NCI-H82 treated with DMSO at 0.1 percent for 48 hours (cell line): ENCODE measurements around the gene KATNAL1.
A peak's percentile ranks its signal among the peaks of the same experiment; 100 is the strongest.
"Not testable (repeated sequence)": the region's sequence is repeated elsewhere in the genome, so short reads cannot be mapped to it uniquely, and the experiment has no call there.

ENCODE experiments used
- DNase-seq: peaks from one replicate; lab custom pipeline; 2025; ENCODE audit not compliant: unreplicated experiment; lab: John Stamatoyannopoulos, UW

Gene KATNAL1

DNA sequence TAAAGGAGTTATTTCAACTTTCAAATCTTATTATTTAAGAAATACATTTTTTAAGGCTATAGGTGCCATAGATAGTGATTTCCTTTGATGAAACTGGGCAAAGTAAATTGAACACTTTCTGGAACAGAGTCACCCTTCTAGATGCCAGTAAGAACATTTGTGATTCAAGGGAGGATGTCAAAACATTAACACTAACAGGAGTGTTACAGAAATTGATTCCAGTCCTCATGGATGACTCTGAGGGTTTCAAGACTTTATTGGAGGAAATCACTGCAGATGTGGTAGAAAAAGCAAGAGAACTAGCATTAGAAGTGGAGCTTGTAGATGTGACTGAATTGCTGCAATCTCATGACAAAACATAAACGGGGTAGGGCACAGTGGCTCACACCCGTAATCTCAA is 12.2 kb downstream of the KATNAL1 start:
- DNase-seq = no peak

DNA sequence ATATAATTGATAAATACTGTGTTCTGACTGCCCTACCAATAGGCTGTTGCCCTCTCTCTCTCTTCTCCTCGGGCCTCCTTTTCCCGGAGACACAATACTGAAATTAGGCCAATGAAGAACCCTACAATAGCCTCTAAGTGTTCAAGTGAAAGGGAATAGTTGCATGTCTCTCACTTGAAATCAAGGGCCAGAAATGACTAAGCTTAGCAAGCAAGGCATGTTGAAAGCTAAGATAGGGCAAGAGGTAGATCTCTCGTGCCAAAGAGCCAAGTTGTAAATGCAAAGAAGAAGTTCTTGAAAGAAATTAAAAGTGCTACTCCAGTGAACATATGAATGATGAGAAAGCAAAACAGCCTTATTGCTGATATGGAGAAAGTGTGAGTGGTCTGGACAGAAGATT is 13.3 kb downstream of the KATNAL1 start:
- no peak for DNase-seq

DNA sequence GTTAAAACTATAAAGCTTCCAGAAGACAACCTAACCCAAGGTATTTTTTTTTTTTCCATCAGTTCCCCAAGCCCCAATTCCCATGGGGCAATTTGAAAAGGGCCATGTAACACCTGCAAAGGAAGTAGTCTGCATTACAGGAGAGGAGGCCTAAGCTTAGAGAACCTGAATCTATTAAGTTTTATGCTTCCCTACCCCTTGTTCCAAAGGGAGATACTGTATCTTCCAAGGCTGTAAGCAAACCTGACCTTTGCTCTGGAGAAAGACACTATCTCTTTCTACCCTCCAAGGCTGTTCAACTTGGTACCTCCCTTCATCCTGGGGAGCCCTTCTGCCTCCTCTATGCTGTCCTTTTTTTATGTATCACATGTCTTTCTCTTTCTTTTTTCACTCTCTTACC is 15.0 kb downstream of the KATNAL1 start:
- DNase-seq = no peak

DNA sequence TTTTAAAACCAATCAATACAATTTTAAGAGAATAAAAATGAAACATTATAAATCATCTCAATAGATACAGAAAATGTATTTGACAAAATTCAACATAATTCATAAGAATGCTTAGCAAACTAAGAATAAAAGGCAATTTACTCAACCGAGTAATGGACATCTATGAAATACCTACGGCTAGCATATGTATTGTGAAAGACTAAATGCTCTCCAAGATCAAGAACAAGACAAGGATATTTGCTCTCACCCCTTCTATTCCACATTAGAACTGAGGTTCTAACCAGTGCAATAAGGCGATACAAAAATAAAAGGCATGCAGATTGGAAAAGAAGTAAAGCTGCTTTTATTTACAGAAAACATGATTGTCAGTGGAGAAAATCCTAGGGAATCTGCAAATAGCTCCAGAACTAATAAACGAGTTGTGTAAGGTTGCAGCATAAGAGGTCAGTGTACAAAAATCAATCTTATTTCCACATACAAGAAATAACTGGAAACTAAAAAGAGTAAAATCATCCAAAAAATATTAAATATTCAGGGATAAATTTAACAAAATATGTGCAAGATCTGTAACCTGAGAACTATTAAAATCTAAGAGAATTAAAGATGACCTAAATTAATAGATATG is 16.4 kb downstream of the KATNAL1 start:
- DNase-seq = no peak

DNA sequence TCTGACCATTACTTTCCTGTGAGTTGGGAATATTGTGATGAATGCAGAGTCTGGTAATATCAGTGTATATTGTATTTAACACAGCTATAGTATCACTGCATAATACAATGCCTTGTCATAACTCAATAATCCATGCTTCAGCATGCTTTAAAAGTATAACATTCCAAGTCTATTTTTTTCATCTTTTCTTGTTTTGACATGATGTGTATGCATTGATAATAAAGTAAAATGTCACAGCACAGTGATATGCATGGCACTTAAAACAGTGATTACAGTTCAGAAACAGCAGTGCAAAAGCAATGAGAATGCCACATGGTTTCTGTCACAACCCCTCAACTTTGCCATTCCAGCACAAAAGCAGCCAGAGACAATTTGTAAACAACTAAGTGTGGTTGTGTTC is 17.8 kb downstream of the KATNAL1 start:
- DNase-seq = no peak

DNA sequence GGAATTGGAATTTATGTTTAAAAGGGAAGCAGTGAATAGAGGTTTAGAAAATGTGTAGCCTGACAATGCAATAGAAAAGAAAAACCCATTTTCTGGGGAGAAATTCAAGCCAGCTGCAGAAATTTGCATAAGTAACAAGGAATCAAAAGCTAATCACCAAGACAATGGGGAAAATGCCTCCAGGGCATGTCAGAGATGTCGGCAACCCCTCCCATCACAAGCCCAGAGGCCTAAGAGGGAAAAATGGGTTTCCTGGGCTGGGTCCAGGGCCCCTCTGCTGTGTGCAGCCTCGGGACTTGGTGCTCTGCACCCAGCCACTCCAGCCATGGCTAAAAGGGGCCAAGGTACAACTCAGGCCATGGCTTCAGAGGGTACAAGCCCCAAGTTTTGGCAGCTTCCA is 21.3 kb downstream of the KATNAL1 start:
- not testable (repeated sequence) for DNase-seq

DNA sequence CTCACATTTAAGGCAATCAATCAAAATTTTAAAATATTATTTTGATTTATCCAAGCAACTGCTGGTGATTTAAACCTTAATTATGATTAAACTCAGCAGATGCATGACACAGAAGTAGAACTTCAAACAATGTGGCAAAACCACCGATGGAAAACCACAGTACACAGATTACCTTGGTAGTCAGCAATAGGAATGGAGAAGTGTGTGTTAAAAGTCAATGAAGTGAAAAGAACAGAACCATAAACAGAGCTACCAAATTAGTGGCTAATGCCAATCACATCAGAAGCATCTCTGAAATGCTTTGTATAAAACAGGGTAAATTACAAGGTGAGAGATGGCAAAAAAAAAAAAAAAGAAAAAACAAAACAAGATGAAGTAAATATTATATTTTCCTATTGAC is 31.2 kb downstream of the KATNAL1 start:
- DNase-seq = no peak

DNA sequence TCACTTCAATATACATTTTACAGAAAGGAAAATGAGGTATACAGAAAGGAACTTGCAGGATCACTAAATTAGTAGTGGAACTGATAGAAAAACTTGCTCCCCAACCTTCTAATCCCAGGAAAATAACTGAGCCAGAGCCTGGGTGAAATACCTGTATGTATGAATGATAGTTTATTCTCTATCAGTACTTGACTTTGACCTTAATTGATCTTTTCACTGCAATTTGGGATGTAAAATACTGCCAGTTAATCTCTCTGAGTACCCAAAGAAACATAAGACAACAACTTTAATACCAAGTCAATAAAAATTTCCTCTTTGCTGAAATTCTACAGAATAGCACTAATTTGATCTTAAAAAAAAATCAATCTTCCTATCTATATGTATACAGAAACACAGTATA is 33.3 kb downstream of the KATNAL1 start:
- no peak for DNase-seq

DNA sequence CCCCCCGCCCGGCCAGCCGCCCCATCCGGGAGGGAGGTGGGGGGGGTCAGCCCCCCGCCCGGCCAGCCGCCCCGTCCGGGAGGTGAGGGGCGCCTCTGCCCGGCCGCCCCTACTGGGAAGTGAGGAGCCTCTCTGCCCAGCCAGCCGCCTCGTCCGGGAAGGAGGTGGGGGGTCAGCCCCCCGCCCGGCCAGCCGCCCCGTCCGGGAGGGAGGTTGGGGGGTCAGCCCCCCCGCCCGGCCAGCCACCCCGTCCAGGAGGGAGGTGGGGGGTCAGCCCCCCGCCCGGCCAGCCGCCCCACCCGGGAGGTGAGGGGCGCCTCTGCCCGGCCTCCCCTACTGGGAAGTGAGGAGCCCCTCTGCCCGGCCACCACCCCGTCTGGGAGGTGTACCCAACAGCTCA is 37.3 kb downstream of the KATNAL1 start:
- DNase-seq = not testable (repeated sequence)

DNA sequence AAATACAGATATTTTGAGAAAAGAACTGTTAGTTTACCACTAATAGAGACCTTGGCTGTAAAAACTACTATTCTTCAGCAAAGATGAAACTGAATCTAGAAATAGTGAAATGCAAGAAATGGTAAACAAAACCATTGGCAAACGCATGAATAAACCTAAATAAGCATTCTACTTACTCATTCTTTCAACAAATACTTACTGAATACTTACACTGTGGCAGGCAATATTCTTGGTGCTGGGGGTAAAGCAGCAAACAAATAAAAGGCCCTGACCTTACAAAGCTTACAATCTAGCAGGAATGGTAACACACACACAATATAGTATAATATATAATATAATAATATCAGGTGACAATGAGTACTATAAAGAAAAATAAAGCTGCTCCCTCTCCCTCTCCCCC is 38.7 kb downstream of the KATNAL1 start:
- DNase-seq = no peak

DNA sequence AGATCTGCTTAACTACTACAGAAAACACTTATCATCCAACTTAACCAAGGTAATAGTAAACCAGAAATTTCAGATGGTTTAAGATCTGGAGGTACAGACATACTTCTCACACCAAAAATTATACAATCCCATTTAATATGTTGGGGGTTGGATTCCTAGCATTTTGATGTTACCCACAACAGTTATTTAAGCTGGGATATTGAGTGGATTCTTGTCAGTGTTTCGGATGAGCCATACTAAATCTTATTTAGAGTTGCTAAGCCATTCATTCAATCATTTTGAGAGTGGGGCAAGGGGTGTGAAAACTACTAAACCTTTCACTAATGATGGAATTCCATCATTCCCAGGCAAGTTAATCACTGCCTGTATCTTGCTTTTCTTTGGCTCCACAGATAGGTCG is 40.6 kb downstream of the KATNAL1 start:
- DNase-seq = peak; percentile 48

DNA sequence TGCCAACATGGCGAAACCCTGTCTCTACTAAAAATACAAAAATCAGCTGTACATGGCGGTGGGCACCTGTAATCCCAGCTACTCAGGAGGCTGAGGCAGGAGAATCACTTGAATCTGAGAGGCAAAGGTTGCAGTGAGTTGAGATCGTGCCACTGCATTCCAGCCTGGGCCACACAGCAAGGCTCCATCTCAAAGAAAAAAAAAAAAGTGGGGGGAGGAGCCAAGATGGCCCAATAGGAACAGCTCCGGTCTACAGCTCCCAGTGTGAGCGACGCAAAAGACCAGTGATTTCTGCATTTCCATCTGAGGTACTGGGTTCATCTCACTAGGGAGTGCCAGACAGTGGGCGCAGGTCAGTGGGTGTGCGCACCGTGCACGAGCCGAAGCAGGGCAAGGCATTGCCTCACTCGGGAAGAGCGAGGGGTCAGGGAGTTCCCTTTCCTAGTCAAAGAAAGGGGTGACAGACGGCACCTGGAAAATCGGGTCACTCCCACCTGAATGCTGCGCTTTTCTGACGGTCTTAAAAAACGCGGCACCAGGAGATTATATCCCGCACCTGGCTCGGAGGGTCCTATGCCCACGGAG is 48.1 kb downstream of the KATNAL1 start:
- DNase-seq = not testable (repeated sequence)

DNA sequence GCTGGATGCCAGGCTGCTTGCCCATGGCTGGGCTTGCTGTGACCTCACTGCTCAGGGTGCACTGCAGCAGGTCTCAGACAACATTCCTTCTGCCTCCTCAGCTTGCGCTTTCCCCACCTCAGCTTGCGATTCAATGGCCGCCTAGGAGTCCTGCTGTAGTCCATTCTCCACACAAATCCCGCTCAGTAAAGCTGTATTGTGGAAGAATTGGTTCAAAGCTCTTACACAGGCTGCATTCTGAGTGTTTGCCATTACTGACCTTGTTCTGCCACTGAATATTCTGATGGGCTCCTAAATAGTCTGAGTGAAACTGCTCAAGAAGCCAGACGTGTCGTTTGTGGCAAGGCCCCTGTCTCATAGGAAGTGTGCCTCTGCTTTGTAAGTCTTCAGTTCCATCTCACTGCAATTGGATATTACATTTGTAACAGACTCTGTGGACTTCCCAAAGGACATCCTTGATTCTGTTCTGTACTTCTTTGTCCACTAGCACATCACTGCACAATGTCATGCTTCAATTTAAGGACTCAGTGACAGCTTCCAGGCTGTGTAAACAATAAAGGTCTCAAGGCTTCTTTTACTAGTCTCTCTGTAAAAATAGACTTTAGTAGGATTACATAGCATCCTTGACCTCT is 49.8 kb downstream of the KATNAL1 start:
- DNase-seq = no peak

DNA sequence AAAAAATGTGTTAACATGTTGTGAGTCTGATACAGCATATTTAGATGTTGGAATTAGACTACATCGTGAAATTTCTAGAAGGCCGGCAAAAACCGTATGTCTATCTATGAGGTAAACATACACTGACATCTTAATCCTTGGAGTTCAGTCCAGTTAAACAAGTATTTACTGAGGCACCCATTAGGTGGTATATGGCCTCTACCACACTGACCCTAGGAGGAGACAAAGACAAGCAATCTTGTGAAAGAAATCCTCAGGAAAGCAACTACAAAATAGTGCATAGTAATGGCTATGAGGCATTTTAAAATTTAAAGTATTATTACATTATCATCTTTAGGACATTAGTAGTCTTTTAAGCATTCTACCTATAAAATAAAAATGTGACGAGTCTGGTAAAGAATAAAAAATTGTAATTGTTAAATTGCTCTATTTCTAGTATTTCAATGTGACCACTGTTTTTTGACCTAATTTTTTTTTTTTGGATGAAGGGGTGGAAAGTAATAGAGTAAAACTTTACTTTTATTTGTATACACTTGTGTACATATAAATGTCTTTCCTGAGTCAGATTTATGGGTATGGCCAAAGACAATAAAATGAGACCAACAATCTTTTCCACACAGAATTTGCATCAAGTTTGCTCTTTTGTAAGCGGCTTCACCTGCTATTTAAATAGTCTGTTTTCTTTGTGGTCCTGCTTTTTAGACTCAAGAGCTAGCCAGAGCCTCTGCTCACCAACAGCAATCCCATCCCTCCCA is 50.5 kb downstream of the KATNAL1 start:
- no peak for DNase-seq

DNA sequence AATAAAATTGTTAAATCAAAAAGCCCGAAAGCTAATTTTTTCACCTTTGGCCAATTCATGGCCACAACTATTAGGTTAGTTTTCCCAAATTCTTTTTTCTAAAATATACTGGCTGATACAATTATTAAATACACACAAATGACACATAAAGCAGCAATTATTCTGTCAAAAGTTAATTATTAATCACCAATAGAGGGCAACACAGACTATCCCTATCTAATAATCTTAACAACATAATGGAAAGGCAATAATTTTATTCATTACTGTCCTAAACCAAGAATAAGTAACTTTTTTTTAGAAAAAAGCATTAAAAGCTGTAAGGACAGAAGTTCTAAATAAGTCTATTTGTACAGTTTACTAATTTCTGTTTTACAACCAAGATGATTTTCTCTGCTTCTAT is 51.7 kb downstream of the KATNAL1 start:
- no peak for DNase-seq

DNA sequence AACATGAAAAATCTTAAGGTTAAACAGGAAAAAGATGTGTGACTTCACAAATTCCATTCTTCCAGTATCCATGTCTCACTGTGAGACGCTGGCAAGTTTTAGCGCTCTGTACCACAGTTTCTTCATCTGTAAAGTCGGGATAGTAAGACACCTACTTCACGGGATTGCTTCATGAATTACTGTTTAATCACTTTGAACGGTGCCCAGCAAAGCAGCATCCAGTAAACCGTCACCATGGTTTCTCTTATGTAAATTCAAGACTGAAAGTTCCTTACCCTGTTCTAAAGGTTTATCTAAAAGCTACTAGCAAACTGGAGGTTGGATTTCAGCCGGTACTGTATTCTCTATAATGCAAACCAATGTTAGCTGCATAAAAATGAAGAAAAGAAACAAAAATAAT is 53.5 kb downstream of the KATNAL1 start:
- DNase-seq = no peak

DNA sequence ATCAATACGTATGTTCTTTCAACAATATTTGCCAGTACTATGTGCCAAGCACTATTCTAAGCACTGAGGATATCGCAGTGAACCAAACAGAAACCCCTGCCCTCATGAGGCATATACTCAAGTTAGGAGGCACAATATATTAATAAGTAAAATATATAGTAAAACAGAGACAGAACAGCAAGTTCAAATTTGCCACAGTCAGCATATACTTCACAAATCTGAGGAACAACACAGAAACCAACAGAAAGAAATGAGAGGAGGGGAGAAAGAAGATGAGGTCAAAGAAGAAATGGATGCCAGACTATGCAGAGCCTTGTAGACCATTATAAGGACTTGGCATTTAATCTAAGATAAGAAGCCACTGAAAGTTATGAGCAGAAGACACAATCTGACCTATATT is 59.9 kb downstream of the KATNAL1 start:
- no peak for DNase-seq

DNA sequence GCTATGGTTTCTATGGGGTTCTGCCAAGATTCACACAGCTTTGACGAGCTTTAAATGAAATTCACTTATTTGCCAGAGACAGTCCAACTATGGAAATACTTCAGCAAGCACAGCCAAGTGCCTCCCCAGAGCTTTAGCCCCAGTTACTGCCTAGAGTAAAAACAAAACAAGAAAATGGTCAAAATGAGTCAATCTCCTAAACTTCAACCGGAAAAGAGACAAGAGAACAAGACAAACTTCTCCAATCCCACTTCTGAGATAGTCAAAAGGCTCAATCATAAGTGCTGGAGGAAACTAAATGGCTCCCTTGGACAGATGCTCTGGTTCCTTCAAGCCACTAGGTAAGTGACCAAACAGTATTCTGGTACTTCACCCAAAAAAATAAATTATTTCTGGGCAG is 65.8 kb downstream of the KATNAL1 start:
- DNase-seq = no peak

DNA sequence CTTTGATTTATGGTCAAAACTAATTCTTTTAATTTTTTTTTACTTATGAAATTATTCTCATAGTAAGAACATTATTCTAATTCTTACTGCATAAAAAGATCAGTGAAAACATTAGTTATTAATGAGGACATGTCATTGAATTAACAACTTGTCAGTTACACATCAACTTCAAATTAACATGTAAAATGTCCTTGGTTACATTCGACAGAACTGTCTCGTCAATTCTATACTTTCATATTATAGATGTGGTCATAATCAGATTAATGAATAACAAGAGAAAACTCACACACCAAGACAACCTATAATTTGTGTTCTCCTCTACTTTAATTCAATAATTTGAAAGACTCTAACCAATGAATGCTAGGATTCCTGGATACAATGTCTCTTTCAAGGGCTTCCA is 66.7 kb downstream of the KATNAL1 start:
- no peak for DNase-seq

DNA sequence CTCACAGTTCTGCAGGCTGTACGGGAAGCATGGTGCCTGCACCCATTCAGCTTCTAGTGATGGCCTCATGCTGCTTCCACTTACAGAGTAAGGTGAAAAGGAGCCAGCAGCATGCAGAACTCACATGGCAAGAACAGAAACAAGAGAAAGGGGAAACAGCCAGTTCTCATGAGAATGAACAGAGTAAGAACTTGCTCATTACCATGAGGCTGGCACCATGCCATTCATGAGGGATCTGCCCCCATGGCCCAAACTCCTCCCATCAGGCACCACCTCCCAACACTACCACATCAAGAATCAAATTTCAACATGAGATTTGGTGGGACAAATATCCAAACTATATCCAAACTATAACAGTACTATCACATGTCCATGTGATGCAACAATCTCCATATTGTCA is 72.1 kb downstream of the KATNAL1 start:
- DNase-seq = no peak

DNA sequence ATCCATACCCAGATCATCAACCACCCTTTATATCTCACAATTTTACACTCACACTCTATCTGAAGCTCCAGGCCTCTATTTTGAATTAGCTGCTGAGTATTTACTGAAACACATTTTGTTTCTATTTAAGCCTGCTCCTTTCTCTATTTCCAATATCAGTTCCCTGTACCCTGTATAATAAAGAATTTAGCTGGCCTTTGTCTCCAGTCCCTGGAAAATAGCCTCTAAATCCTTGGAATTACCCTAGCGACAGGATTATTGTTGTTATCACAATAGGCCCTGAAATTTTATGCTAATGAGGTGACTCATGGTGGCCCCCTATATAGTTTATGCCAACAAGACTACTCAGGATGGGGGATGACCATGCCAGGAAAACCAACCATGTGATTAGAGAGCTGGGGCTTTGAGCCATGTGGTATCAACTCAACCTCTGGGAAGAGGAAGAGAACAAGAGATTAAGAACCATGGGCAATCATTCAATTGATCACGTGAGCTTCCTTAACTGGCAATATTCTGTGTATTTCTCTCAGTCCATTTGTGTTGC is 72.7 kb downstream of the KATNAL1 start:
- DNase-seq = no peak

DNA sequence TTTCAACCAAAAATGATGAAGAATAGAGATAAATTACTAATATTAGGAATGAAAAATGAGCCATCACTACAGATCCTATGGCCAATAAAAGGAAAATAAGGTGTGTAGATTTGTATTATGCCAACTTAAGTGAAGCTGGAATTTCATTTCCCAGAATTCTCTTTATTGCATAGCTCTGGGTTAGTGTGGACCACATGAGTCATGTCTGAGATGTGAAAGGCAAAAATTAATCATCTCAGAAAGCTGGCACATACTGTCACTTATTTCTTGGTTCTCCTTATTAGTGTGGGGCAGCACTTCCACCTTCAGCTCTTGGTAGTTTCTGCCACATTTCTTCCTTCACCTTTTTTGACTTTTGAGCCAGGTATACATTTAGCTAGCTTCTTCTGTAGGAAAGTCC is 82.6 kb downstream of the KATNAL1 start:
- DNase-seq = no peak
